ENCODE measurements around the gene FAM89B.
A peak's percentile ranks its signal among the peaks of the same experiment; 100 is the strongest.

The FAM89B gene

DNA sequence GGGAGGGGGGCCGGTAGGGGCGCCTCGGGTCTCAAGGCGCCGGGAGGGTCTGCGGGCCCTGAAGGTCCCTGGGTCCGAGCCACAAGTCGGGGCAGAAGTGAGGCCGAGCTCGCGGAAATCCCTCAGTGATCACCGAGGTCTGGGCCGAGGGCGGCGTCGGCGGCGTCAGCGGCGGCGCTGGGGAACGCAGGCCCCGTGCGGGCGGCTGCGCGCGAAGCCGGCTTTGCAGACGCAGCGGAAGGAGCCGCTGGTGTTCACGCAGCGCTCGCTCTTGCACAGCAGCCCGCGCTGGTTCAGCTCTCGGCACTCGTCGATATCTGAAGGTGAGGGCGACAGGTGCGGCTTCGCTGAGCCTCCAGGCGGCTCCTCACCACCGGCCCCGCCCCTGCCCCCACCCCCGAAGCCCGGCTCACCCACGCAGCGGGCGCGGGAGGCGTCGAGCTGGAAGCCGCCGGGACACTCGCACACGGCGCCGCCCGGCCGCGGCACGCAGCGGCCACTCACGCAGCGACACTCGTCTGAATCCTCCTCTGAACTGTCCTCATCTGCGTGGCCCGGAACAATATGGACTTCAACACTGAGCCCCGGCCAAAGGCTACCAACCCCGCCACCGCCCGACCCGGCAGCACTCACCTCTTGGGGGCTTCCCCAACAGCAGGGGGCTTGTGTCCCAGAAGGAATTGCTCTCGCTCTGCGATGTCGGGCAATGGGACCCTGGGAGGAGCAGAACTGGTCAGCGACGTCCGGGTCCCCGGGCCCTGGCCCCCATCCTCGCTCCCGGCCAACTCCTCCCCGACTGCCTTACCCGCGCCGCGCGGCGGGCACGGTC, 33.2 kb upstream of the FAM89B start:
- DNase-seq (ENCODE audit: low read depth in 2 of 2): no peak

DNA sequence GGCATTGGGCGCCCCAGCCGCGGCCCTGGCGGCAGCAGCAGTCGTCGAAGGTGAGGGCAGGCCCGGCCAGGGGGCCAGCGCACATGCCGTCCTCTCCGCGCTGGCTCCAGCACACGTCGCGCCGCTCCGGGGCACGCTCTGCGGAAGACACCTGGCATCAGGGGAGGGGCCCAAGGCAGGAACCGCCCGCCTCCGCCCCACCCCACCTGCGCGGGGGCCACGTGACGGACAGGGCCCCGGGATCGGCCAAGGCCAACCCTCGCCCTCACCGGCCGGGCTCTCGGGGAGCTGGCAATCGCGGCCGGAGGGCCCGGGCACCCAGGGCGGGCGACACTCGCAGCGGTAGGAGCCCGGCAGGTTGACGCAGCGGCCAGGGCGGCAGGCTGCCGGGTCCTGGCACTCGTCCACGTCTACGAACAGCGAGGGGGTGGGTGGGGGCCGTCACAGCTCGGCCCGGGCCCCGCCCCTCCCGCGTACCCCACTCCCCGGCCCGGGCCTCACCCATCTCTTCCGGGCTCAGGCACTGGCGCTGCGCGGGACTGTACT, 32.5 kb upstream of the FAM89B start:
- no peak for DNase-seq (ENCODE audit: low read depth in 2 of 2)

DNA sequence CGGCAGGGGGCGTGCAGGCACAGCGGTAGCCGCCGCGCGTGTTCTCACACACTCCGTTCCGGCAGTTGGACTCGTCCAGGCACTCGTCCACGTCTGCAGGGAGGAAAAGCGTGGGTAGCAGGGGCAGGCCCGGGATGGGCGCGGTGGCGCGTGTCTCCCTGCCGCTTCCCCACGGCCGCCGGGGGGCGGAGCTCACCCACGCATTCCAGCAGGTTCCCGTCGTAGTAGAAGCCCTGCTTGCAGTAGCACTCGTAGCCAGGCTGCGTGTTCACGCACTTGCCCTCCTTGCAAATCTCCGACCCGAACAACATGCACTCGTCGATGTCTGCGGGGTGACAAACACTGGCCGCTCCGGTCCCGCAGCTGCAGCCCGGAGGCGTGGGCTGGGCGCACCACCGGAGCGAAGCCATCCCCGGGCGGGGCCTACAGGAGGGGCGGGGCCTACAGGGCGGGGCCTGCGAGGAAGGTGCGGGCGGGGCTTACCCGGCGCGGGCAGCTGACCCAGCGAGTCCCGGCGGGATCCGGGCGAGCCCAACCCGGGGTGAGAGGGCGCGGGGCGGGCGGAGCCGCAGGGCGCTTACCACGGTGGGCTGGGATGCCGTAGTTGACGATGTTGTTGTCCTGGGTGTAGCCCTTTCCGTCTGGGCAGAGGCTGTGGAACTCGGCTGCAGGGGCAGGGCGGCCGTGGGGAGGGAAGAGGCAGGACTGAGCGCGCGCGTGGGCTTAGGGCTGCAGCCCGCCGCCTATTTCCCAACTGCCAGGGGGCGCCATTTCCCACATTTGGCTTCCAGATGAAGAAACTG, 31.8 kb upstream of the FAM89B start:
- DNase-seq (ENCODE audit: low read depth in 2 of 2): peak; percentile 66 to 76

DNA sequence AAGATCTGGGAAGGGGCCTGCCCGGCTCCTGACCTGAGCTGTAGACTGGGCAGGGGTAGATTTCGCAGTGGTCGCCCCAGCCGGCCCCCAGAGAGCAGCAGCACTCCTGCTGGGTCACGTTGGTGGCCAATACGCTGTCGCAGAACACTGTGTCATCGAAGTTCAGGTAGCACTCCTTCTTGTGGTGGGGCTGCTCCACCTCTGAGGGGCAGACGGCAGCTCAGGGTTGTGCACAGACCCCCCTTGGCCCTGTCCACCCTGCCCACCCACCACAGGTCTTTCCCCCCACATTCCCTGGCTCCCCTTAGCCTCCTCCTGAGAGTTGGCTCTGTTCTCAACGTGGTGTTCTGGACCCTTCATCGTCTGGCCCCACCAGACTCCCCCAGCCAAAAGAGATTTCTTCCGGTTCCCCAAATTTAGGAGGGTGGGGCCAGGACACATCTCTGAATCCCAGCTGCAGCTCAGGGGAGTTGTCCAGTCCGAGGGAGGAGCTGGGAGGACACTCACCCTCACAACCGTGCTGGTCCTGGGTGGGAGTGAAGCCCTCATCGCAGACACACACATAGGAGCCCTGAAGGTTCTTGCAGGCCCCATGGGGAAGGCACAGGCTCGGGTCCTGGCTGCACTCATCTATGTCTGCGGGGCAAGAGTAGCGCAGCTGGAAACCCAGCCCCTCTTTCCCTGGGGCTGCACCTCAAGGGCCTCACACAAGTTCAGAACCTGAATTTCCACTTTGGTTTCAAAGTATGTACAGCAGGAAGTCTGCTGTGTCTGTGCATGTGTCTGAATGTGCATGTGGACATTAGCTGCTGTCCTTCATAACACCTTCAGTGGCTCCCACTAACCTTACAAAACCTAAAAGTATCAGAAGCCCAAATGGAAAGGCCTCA, 31.0 kb upstream of the FAM89B start:
- DNase-seq (ENCODE audit: low read depth in 2 of 2): no peak

DNA sequence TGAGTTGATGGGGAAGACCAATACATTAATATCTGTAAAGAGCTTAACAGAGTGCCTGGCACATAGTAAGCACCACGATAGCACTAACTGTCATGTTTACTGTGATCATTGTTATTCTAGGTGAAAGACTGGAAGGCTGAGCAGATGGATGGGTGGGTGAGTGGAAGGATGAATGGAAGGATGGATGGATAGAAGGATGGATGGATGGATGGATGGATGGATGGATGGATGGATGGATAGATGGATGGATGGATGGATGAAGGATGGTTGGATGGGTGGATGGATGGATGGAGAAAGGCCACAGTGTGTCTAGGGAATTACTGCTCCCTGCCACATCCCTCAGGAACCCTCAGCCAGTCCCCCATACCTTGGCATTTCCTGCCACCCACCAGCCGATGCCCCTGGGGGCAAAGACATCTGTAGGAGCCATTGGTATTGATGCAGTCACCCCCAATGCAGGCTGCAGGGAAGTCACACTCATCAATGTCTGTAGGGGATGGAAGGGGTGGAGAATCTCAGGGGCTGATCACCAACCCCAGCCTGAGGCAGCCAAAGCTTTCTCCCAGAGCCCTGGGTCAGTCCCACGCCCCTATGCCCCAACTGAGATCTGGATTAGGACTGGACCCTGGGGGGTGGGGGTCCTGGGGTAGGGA, 29.5 kb upstream of the FAM89B start:
- DNase-seq (ENCODE audit: low read depth in 2 of 2): no peak

DNA sequence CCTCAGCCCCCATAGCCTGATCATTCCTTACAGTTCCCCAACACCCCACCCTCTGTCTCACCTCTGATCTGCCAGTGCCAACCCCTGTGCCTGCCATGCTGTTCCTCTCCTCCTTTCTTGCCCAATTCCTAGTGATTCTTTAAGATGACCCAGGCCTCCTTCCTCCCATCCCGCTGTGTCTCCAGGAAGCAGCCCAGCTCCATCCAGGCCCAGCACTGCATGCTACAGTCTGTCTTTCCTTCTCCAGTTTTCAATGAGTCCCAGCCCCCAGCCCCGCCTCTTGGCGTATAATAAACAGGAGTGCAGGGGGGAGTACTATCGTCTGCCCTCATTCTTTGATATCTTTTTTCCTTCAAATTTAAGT, 26.5 kb upstream of the FAM89B start:
- no peak for DNase-seq (ENCODE audit: low read depth in 2 of 2)

DNA sequence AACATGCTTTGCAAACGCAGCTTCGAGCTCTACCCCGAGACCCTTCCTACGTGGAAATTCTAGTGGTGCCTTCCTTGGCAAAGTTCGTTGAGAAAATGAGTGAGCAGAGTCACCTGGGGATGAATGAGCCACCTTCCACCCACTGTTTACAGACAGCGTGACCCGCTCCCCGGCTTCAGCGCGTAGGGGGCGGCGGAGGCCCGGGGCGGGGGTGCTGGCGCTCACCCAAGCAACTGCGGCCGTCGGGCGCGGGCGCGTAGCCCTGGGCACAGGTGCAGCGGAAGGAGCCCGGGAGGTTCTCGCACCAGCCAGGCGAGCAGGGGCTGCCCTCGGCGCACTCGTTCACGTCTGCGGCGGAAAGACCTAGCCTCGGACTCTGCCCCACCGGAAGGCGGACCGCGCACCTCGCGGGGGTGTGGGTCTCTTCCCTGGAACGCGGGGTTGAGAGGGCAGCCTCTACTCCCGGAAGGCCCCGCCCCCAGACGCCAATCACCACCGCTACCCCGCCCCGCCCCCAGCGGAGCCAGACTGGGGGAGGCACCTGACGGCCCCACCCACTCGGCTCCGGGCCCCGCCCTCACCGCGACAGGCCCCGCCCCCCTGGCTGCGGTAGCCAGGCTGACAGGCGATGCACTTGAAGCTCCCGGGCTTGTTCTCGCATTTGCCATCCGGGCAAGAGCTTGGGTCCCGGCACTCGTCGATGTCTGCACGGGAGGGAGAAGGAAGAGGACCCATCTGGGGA, 25.9 kb upstream of the FAM89B start:
- DNase-seq (ENCODE audit: low read depth in 2 of 2): peak; percentile 99

DNA sequence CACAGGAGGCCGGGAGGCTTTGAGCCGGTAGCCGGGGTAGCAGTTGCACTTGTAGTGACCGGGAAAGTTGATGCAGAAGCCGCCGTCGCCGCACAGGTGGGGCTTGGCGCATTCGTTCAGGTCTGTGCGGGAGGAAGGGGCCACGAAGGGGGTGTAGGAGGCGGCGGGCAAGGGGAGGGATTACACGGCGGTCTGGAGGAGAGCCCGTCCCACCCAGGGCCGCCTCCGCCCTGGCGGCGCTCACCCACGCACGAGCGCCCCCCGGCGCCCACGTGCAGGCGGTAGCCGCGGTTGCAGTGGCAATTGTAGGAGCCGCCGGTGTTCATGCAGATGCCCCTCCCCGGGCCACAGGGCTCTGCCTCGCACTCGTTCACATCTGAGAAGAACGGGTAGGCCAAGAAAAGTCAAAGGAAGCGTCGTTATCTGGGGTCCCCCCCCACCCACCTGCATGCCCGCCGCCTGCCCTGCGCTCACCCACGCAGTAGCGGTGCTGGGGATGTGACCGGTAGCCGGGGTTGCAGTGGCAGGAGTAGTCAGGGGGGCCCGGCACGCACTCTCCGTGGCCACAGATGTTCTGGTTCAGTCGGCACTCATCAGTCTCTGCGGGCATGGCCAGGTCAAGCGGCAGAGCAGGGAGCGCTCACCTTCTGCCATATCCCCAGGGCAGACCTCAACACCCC, 24.8 kb upstream of the FAM89B start:
- no peak for DNase-seq (ENCODE audit: low read depth in 2 of 2)

DNA sequence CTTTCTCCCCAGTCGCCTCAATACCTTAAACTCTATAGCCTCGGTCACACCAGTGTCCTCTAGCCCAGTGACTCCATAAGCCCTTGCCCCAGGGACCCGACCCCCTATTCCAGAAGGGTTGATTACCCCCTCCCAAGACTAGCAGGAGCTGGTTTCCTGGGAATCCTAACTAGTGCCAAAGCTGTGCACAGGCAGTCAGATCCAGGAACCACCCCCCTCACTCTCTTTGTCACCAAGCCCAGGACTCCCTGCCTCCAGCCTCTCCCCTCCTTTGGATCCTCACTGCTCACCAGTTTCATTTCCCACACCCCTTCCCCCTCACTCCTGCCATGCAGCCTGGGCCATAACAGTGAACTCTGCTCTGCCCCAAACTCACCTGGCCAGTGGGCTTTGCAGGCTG, 23.9 kb upstream of the FAM89B start:
- no peak for DNase-seq (ENCODE audit: low read depth in 2 of 2)

DNA sequence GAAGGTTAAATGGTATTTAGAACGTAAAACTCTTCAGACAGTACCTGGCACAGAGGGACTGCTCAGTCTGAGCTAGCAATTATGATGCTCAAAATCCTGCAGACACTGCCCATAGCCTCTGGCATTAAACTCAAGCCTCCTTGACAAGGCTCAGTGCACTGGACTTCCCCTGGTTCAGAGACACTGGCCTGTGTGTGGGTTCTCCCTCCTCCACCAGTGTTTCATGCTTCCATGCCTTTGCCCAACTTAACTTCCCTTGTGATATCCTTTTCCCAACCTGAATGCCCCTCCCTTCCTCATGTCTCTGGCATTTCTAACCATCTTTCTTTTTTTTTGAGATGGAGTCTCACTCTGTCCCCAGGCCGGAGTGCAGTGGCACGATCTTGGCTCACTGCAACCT, 23.2 kb upstream of the FAM89B start:
- no peak for DNase-seq (ENCODE audit: low read depth in 2 of 2)

DNA sequence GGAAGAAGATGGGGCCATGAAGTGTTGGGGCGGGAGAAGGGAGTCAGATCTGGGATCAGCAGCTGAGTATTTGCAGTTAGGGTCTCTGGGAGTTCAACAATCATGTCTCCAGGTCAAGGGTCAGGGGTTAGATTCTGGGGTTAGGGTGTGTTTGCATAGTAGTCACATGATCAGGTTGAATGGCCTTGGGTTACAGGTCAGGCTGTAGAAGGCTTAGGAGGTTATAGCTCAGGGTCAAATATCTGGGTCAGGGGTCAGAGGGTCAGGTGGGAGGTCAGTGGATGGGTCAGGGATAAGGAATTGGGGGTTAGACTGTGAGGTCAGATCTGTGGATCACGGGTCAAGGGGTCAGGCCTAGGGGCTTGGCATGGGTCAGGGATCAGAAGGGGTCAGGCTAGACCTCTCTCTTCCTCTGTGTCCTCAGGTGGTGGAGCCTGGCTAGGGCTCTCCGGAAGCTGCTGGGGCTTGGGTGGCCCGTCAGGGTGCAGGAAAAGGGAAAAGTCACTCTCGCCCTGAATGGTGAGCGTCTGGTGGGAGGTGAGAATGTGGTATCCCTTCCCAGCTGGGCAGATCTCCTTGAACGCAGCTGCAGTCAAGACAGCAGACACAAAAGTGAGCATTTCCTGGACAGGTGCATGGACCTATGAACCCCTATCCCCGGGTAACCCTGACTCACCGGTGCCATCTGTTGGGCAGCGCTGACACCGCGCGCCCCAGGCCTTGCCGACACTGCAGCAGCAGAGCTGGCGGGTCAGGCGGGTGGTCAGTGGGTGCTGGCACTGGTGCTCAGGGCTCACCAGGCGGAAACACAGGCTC, 20.6 kb upstream of the FAM89B start:
- DNase-seq (ENCODE audit: low read depth in 2 of 2): no peak

DNA sequence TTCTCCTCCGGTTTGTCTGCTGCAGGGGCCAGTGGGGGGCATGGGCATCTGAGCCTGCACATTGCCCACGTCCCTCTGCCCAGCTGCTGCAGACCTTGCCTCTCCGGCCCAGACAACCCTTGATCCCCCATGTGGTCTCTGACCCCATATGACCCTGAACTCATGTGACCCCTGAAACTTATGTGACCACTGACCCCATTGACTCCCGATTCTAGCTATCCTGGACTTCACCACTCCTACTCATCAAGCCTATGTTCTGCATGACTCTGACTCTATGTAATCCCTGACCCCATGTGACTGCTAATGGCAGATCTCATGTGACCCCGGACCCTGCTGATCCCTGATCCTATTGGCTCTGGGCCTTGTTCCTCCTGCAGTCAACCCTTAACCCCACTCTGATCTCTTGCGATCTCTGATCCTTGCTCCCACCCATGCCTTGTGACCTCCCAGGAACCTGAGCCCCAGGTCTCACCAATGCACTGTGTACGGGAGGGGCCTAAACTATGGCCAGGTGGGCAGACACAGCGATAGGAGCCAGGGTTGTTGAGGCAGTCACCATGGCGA, 19.9 kb upstream of the FAM89B start:
- no peak for DNase-seq (ENCODE audit: low read depth in 2 of 2)

DNA sequence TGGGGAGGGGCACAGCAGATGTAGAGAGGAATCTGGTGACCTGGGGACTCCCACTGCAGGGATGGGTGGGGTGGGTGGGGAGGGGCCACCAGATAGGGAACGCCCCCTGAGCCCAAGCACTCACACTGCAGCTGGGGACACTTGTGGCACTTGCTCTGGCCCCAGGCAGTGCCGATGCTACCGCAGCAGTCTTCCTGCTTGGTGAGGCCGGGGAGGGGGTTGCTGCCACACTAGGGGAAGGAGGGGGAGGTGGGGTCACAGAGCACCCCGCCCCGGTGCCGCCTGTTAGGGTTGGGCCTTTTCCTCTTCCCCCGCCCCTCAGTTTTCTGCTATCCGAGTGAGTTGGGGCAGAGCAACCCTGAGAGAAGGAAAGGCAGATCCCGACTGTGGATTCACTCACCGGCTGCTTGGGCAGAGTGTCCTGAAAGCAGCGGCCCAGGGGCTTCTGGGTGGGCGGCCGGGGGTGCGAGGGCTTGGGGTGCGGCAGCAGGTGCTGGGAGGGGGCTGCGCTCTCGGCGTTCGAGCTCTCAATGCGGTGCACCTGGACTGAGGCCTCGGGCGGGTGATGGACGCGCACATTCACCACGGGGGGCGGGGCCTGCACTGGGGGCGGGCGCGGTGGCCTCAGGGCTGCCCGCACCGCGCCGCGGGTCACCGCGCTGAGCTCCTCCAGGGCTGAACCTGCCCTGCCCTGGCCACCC, 18.9 kb upstream of the FAM89B start:
- DNase-seq (ENCODE audit: low read depth in 2 of 2): peak in 1 of 2 donors; percentile 48

DNA sequence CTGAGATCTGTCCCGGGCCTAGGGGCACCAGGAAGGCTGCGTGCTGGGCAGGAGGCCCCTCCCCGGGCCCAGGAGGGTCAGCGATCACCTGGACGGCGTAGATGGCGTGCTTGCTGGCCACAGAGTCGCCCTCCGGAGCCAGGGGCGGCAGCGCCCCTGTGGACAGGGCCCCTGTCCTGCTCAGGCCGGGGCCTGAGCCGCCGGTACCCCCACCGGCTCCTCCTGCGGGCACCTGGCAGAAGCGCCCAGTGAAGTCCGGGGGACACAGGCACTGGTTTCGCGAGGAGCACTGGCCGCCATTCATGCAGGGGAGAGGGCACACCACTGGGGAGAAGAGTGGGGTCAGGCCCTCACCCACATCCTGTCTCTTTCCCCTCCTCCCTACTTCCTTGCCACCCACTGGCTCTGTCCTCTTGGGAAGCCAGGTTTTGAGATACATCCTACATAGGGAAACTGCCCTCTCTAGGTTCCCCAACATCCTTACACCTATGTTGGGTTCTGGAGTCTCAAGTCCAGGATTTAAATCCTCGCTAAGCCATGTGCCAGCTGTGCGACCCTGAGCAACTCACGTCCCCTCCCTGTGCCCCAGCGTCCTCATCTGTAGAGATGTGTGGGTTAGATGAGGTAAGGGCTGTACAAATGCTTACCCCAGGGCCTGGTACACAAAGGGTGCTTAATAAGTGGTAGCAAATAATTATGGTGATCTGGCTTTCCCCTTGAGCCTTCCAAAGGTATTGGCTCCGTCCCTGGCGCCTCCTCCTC, 18.1 kb upstream of the FAM89B start:
- no peak for DNase-seq (ENCODE audit: low read depth in 2 of 2)

DNA sequence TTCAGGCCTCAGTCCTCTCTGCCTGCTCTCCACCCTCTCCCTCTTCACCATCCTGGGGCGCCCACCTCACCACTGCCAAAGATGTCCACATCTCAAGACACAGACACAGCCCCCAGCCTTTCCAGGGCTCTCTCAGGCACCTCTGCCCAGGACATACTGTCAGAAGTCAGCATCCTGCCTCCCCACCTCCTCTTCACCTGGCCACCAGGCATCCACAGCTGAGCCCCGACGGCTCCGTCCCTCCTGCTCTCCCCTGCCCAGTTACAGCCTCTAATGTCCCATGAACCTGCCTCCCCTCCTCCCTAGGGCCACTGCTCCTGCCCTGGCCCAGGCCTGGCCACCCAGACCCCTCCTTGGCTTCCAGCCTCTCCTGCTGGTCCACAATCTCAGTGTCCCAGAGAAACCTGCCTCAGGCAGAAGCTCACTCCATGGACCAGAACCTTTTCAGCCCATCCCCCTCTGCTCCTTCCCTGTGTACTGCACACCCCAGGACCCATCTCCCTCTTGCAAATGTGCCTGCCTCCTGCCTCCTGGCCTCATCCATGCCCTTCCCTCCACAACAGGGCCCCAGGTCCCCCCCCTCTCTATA, 17.4 kb upstream of the FAM89B start:
- no peak for DNase-seq (ENCODE audit: low read depth in 2 of 2)

DNA sequence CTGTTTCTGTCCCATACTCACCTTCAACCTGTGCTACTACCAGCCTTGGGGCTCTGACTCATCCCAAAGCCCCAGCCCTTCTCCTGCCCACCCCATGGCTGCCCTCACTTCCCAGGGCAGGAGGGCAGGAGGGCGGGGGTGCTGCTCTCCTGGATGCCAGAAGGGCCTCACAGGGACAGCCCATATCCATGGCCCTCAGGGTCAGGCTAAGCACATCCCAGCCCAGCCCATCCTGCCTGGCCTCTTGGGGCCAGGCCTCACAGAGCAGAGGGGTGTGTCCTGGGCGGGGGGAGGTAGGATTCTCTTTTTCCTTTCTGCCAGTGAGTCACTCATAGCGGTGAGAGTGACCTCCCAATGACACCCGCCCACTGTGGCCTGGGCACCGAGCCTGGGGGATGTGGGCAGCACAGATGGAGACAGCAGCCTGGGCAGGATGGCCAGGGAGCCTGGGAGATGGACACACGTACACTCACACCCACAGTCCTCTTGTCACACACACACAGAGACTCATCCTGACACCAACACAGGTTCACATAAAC, 16.6 kb upstream of the FAM89B start:
- no peak for DNase-seq (ENCODE audit: low read depth in 2 of 2)
